RCC 7860 (cell line): Measurements from ENCODE around the gene PPA1.
"Not testable (repeated sequence)": the region's sequence is repeated elsewhere in the genome, so short reads cannot be mapped to it uniquely, and the experiment has no call there.

ENCODE experiments used
- DNase-seq: peaks from one replicate; pipeline ENCODE4 v3.0.0-alpha.2; 2015; ENCODE audit warnings: low spot score
- FAIRE-seq: peaks from 2 replicates; lab custom pipeline; 2012; peaks lifted over from hg19 to GRCh38; lab: Jason Lieb, UNC

The PPA1 gene

GRCh38 chr10:70255329-70256299 lies 22.4 kb upstream of the PPA1 start:
- no peak for FAIRE-seq

GRCh38 chr10:70254778-70255328 lies 21.6 kb upstream of the PPA1 start:
- FAIRE-seq: no peak

More at GRCh38 chr10:70255329-70256299, 22.4 kb upstream of the PPA1 start:
- DNase-seq: peak; percentile 61

GRCh38 chr10:70253878-70254765 lies 20.9 kb upstream of the PPA1 start:
- DNase-seq (no peak), FAIRE-seq (no peak)

More at GRCh38 chr10:70254778-70255328, 21.6 kb upstream of the PPA1 start:
- DNase-seq: no peak

GRCh38 chr10:70250961-70251680 lies 17.9 kb upstream of the PPA1 start:
- DNase-seq (no peak), FAIRE-seq (no peak)

- FAIRE-seq (no peak), DNase-seq (no peak)
These were observed 14.1 kb upstream of the PPA1 start for GRCh38 chr10:70247360-70247759.

- DNase-seq: no peak
- no peak for FAIRE-seq
These were observed 7.9 kb upstream of the PPA1 start for GRCh38 chr10:70241081-70241480.

GRCh38 chr10:70239986-70240385 lies 6.8 kb upstream of the PPA1 start:
- not testable (repeated sequence) for DNase-seq, FAIRE-seq

- not testable (repeated sequence) for DNase-seq, FAIRE-seq
These were observed 6.1 kb upstream of the PPA1 start for GRCh38 chr10:70239077-70239976.

- not testable (repeated sequence) for FAIRE-seq, DNase-seq
These were observed 4.8 kb upstream of the PPA1 start for GRCh38 chr10:70237958-70238536.

GRCh38 chr10:70234668-70235447 lies 1.6 kb upstream of the PPA1 start:
- DNase-seq (no peak), FAIRE-seq (no peak)

- no peak for DNase-seq
- no peak for FAIRE-seq
These were observed 691 bp upstream of the PPA1 start for GRCh38 chr10:70233939-70234300.

GRCh38 chr10:70232859-70233108 lies 445 bp downstream of the PPA1 start:
- DNase-seq: no peak
- no peak for FAIRE-seq

- no peak for FAIRE-seq
- DNase-seq: peak; percentile 27
These were observed 922 bp downstream of the PPA1 start for GRCh38 chr10:70232155-70232858.

- no peak for DNase-seq
- no peak for FAIRE-seq
These were observed 4.7 kb downstream of the PPA1 start for GRCh38 chr10:70228491-70228890.

GRCh38 chr10:70227548-70228320 lies 5.5 kb downstream of the PPA1 start:
- DNase-seq (no peak), FAIRE-seq (no peak)

- FAIRE-seq: no peak
- no peak for DNase-seq
These were observed 9.5 kb downstream of the PPA1 start for GRCh38 chr10:70223728-70224127.

GRCh38 chr10:70222811-70223447 lies 10.3 kb downstream of the PPA1 start:
- FAIRE-seq: not testable (repeated sequence)

More at GRCh38 chr10:70222811-70223447, 10.3 kb downstream of the PPA1 start:
- DNase-seq: not testable (repeated sequence)
